Hepatocyte (in vitro differentiated cells): ENCODE results near the gene CMTM3.

Experiments used
- EZH2 ChIP-seq: fragments of 200-600 bp; sonication (generic); IDR thresholded peaks from 2 replicates; pipeline ENCODE4 v1.6.1; 2016; ENCODE audit warnings: antibody characterized with exemption, mild to moderate bottlenecking, borderline replicate concordance
- TF ChIP-seq, protein P1 (sequence below): fragments of 200-600 bp; sonication (generic); IDR thresholded peaks from 2 replicates; pipeline ENCODE4 v1.5.1; 2016; ENCODE audit warnings: antibody characterized with exemption, mild to moderate bottlenecking; ENCODE audit not compliant: poor library complexity

DNA sequence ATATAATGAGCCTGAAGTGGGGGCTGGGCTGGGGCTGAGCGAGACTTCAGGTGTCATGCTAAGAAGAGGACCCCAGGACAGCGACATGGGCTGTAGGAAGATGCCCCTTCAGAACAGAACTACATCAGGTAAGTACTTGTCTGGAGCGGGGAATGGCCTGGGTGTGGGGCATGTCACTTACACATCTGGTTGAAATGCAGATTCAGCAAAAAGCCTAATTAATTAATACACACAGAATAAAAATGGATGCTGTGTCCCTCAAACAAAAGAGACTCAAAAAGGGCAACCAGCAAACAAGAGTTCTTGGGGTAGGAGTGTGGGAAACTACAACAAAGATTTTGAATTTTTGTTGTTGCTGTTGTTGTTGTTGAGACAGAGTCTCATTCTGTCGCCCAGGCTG lies 13.5 kb upstream of the CMTM3 start:
- TF ChIP-seq, protein P1, sequence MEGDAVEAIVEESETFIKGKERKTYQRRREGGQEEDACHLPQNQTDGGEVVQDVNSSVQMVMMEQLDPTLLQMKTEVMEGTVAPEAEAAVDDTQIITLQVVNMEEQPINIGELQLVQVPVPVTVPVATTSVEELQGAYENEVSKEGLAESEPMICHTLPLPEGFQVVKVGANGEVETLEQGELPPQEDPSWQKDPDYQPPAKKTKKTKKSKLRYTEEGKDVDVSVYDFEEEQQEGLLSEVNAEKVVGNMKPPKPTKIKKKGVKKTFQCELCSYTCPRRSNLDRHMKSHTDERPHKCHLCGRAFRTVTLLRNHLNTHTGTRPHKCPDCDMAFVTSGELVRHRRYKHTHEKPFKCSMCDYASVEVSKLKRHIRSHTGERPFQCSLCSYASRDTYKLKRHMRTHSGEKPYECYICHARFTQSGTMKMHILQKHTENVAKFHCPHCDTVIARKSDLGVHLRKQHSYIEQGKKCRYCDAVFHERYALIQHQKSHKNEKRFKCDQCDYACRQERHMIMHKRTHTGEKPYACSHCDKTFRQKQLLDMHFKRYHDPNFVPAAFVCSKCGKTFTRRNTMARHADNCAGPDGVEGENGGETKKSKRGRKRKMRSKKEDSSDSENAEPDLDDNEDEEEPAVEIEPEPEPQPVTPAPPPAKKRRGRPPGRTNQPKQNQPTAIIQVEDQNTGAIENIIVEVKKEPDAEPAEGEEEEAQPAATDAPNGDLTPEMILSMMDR: no peak
- TF ChIP-seq EZH2: no peak
